ENCODE measurements around the gene PRKN.

- TF ChIP-seq CTCF (IDR thresholded peaks at IDR 0.05) (no peak), POLR2AphosphoS5 (IDR thresholded peaks at IDR 0.05) (no peak), POLR2A (IDR thresholded peaks at IDR 0.05) (no peak), EP300 (IDR thresholded peaks at IDR 0.05; ENCODE audit: low read depth) (no peak)
Measured at GRCh38 chr6:162019349-162019748, 708.2 kb downstream of the PRKN start.
